HG03571 (cell line): ENCODE measurements around the gene EGFL7.

ENCODE experiments used
- ATAC-seq: cut with Tn5 transposase; IDR thresholded peaks from one replicate; pipeline ENCODE4 v1.9.1; 2021; ENCODE audit not compliant: unreplicated experiment

Gene EGFL7

GRCh38 chr9:136658849-136659535 is 3.7 kb upstream of the EGFL7 start:
- no peak for ATAC-seq

DNA sequence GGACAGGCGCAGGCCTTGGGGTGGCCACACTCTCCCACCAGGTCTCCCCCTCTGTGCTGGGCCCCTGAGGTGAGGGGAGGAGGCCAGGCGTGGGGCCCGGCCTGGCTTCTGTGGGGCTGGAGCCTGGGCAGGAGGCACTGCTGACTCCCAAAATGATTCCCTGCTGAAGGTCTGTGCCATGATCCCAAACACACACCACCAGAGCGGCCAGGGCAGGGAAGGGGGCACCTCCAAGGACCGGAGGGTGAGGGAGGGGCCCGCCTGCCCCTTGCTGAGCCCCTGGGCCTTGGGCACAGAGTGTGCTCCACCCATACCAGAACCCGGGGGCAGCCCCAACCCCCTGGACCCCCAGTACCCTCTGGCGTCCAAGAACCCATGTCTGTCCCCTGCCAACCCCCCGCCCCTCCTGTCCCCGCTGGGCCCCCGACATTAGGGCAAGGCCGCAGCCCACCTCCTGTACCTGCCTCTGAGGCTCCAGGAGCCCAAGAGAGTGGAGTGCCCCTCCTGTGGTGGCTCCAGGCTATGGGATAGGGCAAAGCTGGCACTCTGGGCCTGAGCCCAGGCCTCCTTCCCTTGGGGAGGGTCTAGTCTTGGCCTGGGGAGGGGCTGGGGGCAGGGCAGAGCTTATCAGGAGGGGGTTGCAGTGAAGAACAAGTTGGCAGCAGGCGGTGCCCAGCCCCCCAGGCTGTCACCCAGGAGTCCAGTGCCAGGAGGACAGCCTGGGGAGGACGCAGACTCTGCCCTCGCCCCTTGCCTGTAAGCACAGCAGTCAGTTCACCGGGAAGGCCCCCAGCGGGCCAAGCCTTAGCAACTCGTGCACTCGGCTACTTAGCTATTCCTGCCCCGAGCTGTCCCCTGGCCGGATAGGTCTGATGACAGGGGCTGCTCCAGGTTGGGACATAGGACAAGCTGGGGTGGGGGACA is 2.6 kb upstream of the EGFL7 start:
- ATAC-seq, result no peak

GRCh38 chr9:136660971-136661550 is 1.7 kb upstream of the EGFL7 start:
- no peak for ATAC-seq

GRCh38 chr9:136661641-136662325 is 933 bp upstream of the EGFL7 start:
- no peak for ATAC-seq

DNA sequence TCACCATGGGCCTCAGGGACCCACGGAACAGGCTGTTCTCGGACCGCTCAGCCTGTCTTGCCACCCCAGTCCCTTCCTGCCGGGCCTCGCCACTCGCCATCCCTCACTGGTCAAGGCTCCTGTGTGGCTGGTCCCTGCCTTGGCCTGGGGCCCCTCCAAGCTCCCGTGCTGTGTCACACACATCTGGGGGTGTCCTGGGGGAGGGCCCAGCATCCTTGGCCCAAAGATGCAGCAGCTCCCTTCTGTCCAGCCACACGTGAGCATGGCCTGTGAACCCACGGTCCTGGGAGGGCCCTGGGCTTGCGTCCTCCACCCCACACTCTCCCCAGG is 425 bp upstream of the EGFL7 start:
- no peak for ATAC-seq

GRCh38 chr9:136664000-136664915 is 1.5 kb downstream of the EGFL7 start:
- ATAC-seq, result no peak

DNA sequence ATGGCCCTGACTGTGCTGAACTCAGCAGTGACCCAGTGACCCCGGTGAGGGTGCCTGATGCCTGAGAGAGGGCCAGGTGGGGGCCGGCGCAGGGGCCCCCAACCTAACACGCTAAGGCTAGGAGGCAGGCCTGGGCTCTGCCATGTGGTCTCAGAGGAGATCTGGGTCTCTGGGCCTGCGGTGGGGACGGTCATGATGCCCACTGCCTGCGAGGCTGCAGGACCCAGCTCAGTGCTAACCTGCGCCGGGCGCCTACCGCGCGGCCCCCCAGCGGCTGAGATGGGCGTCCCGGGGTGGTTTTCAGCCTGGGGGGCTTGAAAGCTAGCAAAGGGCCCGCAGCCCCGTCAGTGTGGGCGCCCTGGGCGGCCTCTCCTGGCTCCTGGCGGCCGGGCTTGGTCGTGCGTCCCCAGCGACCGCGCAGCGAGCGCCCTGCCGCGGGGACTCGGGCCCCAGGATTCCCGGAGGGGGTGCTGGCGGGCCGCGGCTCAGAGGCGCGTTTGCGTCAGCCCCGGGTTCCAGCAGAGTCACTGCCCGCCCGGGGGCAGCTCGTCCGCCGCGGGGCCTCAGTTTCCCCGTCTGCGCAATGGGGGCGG is 2.5 kb downstream of the EGFL7 start:
- no peak for ATAC-seq

GRCh38 chr9:136665704-136666371 is 3.1 kb downstream of the EGFL7 start:
- no peak for ATAC-seq

DNA sequence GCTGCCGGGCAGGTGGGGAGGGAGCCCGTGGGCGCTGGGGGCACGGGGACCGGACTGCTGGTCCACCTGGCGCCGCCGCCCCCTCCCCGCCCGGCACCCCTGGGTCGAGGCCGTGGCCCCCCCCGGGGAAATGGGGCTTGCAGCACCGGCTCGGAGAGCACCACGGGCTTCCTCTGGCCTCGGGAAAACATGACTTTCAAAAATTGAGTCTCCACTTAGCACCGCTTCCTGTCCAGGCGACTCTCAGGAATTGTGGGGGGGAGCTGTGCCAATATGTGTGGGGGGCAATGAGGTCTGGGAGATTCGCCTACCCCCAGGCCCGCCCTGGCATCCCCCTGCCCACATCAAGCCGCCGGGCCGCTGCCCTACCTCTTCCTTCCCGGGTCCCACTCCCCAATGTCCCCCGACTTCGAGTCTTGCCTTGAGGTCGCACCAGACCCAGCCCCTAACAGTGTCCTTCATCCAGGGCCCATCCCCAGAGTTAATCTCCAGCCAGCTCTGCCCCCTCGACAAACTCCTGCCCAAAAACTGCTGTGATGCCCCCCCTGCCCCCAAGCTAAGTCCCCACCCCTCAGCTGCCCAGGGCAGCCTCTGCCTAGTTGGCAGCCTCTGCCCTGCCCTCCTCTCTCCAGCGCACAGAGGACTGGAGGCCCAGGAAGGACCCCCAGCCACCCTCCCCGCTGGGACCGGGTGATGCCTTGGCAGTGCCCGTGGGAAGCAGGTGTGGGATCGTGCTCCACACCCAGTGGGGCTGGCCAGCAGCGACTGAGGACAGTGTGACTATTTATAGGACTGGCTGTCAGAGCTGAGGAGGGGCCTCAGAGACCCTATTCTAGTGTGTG is 3.9 kb downstream of the EGFL7 start:
- no peak for ATAC-seq

GRCh38 chr9:136667214-136667939 is 4.7 kb downstream of the EGFL7 start:
- ATAC-seq, result no peak

DNA sequence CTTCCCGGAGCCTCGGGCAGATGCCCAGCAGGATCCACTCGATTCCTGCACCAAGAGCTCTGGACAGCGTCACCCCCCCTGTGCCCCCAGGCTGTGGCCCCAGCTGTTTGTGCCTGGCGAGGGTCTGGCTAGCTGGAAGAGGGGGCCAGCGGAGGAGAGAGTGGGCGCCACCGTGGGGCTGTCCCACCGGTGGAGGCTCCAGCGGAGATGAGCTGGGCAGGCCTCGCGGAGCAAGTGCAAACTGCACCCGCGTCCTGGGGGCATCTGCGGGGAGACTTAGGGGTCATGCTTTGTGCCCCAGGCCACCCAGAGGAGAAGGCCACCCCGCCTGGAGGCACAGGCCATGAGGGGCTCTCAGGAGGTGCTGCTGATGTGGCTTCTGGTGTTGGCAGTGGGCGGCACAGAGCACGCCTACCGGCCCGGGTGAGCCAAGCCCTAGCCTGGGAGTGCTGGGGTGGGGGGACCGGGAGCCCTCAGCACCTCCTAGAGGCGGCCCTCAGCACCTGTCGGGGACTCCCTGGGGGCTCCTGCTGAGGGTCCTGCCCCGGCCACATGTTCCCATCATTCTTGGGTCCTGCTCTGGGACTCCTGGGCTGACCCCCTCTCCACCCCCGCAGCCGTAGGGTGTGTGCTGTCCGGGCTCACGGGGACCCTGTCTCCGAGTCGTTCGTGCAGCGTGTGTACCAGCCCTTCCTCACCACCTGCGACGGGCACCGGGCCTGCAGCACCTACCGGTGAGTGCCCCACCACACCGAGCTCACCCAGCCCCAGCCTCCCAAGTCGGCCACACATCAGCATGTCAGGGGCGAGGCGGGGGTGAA is 5.4 kb downstream of the EGFL7 start:
- no peak for ATAC-seq

GRCh38 chr9:136668983-136669790 is 6.5 kb downstream of the EGFL7 start:
- ATAC-seq, result no peak

- no peak for ATAC-seq
These were observed 7.2 kb downstream of the EGFL7 start for GRCh38 chr9:136669791-136670464.

DNA sequence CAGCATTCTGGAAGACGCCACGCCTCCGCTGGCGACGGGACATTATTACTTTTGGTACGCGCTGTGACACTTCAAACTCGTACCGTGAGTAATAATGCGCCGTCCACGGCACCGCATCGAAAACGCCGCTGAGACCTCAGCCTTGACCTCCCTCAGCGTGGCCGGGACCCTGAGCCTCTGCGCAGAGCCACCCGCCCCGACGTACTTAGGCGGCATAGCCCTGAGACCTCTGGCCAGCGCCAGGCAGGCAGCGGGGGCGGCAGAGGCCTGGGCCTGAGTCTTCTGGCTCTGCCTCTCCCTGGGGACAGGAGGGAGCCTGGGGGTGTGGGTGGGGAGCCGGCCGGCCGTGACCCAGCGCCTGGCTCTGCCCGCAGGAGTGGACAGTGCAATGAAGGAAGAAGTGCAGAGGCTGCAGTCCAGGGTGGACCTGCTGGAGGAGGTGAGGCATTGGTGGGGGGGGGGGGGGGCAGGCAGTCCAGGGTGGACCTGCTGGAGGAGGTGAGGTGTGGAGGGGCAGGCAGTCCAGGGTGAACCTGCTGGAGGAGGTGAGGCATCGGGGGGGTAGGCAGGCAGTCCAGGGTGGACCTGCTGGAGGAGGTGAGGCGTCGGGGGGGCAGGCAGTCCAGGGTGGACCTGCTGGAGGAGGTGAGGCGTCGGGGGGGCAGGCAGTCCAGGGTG is 8.0 kb downstream of the EGFL7 start:
- ATAC-seq, result no peak

- no peak for ATAC-seq
These were observed 8.5 kb downstream of the EGFL7 start for GRCh38 chr9:136671254-136671614.
